Neural crest cell (in vitro differentiated cells): ENCODE measurements around the gene ATG2B. TPM values are rescaled to one million over a fixed set of nuclear protein-coding genes. Genes with fewer than 3 reads are reported as not detected.

Source experiments
- DNase-seq: peaks from one replicate; pipeline ENCODE4 v3.0.0; 2021; ENCODE audit warnings: low read depth, mixed read lengths, low spot score
- H3K27ac Mint-ChIP-seq: one replicate; pipeline ENCODE4 v1.8.0; 2021; ENCODE audit warnings: mild to moderate bottlenecking, mixed read lengths; ENCODE audit not compliant: unreplicated experiment
- H3K27me3 Mint-ChIP-seq: 2 replicates; pipeline ENCODE4 v1.8.0; 2021; ENCODE audit warnings: low read depth, mild to moderate bottlenecking, mixed read lengths
- H3K36me3 Mint-ChIP-seq: 2 replicates; pipeline ENCODE4 v1.8.0; 2021; ENCODE audit warnings: low read depth, mild to moderate bottlenecking, mixed read lengths
- H3K4me1 Mint-ChIP-seq: 2 replicates; pipeline ENCODE4 v1.8.0; 2021; ENCODE audit warnings: mixed read lengths
- H3K4me3 Mint-ChIP-seq: one replicate; pipeline ENCODE4 v1.8.0; 2021; ENCODE audit warnings: mild to moderate bottlenecking, mixed read lengths
- H3K9me3 Mint-ChIP-seq: 2 replicates; pipeline ENCODE4 v1.8.0; 2021; ENCODE audit warnings: mixed read lengths
- total RNA-seq: library from RNA; stranded (reverse); gene quantifications from 2 replicates; pipeline ENCODE4 v1.2.1, GENCODE V29; 2021
- TF ChIP-seq, protein P1 (sequence below): fragments of 200-600 bp; sonication (generic); conservative IDR thresholded peaks from 2 replicates; pipeline ENCODE4 v1.5.0; 2021; ENCODE audit warnings: antibody characterized with exemption, mild to moderate bottlenecking

ATG2B gene
- total RNA-seq, 1 donor from 2014 or later = 19.5 TPM

GRCh38 chr14:96268431-96269358, 94.4 kb downstream of the ATG2B start:
- H3K27ac Mint-ChIP-seq = no peak overlapping the region
- no peaks in the 10 kb centered on the region for H3K36me3 Mint-ChIP-seq
- no peaks in the 10 kb centered on the region for H3K4me1 Mint-ChIP-seq
- peaks cover 4% of the 10 kb centered on the region for H3K9me3 Mint-ChIP-seq
- H3K27me3 Mint-ChIP-seq = no peaks in the 10 kb centered on the region
- H3K4me3 Mint-ChIP-seq = no peak overlapping the region
- DNase-seq = no peak
- TF ChIP-seq, protein P1, sequence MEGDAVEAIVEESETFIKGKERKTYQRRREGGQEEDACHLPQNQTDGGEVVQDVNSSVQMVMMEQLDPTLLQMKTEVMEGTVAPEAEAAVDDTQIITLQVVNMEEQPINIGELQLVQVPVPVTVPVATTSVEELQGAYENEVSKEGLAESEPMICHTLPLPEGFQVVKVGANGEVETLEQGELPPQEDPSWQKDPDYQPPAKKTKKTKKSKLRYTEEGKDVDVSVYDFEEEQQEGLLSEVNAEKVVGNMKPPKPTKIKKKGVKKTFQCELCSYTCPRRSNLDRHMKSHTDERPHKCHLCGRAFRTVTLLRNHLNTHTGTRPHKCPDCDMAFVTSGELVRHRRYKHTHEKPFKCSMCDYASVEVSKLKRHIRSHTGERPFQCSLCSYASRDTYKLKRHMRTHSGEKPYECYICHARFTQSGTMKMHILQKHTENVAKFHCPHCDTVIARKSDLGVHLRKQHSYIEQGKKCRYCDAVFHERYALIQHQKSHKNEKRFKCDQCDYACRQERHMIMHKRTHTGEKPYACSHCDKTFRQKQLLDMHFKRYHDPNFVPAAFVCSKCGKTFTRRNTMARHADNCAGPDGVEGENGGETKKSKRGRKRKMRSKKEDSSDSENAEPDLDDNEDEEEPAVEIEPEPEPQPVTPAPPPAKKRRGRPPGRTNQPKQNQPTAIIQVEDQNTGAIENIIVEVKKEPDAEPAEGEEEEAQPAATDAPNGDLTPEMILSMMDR = no peak

- no peaks in the 10 kb centered on the region for H3K36me3 Mint-ChIP-seq
- H3K4me3 Mint-ChIP-seq = no peak overlapping the region
- no peak overlapping the region for H3K27ac Mint-ChIP-seq
- H3K27me3 Mint-ChIP-seq = no peaks in the 10 kb centered on the region
- DNase-seq = no peak
- no peaks in the 10 kb centered on the region for H3K4me1 Mint-ChIP-seq
- peaks cover 4% of the 10 kb centered on the region for H3K9me3 Mint-ChIP-seq
- TF ChIP-seq, protein P1 = no peak
Measured at GRCh38 chr14:96267916-96268315, 95.2 kb downstream of the ATG2B start.

- Mint-ChIP-seq H3K36me3 (no peaks in the 10 kb centered on the region), H3K9me3 (peaks cover 4% of the 10 kb centered on the region), H3K4me1 (no peaks in the 10 kb centered on the region), H3K4me3 (no peak overlapping the region), H3K27ac (no peak overlapping the region), H3K27me3 (no peaks in the 10 kb centered on the region)
- TF ChIP-seq, protein P1 = no peak
- no peak for DNase-seq
Measured at GRCh38 chr14:96267336-96267735, 95.8 kb downstream of the ATG2B start.

GRCh38 chr14:96265383-96266095, 97.6 kb downstream of the ATG2B start:
- H3K9me3 Mint-ChIP-seq = peaks cover 4% of the 10 kb centered on the region
- H3K27me3 Mint-ChIP-seq = peaks cover 6% of the 10 kb centered on the region
- H3K4me3 Mint-ChIP-seq = no peak overlapping the region
- no peak overlapping the region for H3K27ac Mint-ChIP-seq
- TF ChIP-seq, protein P1 = no peak
- DNase-seq = no peak
- H3K36me3 Mint-ChIP-seq = peaks cover 3% of the 10 kb centered on the region
- no peaks in the 10 kb centered on the region for H3K4me1 Mint-ChIP-seq

GRCh38 chr14:96264853-96265252, 98.3 kb downstream of the ATG2B start:
- Mint-ChIP-seq H3K27ac (no peak overlapping the region), H3K36me3 (peaks cover 3% of the 10 kb centered on the region), H3K4me3 (no peak overlapping the region), H3K9me3 (peaks cover 4% of the 10 kb centered on the region), H3K27me3 (peaks cover 7% of the 10 kb centered on the region), H3K4me1 (no peaks in the 10 kb centered on the region)
- DNase-seq = no peak
- TF ChIP-seq, protein P1 = no peak
